NCI-H524 (cell line): ENCODE data around the gene GHRH.

Experiments used
- DNase-seq, 2 experiments: peaks; one replicate each; lab custom pipeline; 2025; lab: John Stamatoyannopoulos, UW

The GHRH gene

DNA sequence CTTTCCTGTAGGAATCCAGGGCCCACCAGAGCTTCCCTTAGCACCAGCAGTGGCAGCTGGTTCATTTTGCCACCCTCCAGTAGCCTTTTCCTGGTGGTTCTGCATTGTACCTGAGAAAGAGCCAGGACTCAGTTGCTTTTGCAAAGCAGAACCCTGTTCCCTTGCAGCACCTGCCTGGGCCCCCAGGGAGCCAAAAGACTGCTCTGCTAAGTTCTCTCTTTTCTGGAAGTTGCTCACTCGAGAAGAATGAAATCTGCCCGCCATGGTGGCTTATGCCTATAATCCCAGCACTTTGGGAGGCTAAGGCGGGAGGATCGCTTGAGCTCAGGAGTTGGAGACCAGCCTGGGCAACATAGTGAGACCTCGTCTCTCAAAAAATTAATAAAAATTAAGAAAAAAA, 24.0 kb downstream of the GHRH start:
- DNase-seq = no peak

DNA sequence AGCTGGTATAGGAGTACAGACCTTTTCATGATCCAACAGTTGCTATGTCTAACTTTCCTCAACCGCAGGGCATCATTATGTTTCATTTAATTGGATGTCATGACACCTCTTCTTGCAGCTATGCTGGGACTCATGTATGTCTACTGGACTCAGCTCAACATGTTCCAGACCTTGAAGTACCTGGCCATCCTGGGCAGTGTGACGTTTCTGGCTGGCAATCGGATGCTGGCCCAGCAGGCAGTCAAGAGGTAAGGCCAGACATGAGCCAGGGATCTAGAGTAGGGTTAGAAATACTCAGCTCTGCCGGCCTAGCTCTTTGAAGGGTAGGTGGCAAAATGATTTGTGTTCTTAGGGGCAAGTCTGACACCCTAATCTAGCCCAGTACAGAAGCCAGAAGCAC, 25.2 kb downstream of the GHRH start:
- DNase-seq = no peak

GRCh38 chr20:37235065-37235464, 26.5 kb downstream of the GHRH start:
- peak in 1 of 2 experiments; percentile 20 for DNase-seq

DNA sequence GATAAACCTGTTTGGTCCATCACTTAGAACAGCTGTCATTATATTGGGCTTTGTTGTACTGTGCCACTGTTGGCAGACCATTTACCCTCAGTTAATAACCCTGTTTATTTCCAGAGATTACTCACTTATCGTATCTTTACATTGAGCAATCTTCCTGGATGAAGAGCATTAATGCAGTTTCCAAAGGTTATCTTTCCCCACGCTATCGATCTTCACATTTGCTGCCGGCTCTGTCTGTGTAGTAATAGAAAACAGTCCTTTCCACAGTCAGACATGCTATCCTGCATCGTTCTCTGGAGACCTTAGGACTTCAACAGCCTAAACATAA, 27.4 kb downstream of the GHRH start:
- DNase-seq = no peak

- DNase-seq = peak; percentile 57 to 60
These were observed 27.9 kb downstream of the GHRH start for GRCh38 chr20:37233548-37234253.

DNA sequence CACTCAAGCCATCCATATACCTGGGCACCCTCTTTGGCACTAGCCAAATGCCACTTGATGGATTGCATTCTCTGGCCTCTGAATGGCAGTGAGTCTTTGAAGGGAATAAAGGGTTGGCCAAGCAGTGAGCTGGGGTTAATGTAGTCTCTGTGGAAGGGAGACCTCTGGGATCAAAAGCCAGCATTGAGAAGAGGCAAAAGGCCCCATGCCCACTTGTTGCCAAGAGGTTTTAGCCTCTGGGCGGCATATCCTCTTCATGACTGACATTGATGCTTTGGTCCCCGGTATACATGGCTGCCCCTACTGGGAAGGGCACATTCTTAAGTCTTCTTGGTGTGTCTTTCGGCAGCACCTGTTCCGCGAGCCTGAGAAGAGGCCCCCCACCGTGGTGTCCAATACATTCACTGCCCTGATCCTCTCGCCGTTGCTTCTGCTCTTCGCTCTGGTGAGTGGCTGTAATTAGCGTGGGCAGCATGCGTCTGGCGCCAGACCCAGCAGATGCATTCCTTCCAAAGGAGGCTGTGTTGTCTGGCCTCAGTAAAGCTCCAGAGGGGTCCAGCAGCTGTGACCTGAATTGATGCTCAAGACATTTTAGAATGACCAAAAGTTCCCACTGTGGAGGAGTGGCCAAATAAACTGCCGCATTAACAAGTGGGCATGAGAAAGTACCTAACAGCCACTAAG, 29.5 kb downstream of the GHRH start:
- DNase-seq = peak; percentile 86 to 88

DNA sequence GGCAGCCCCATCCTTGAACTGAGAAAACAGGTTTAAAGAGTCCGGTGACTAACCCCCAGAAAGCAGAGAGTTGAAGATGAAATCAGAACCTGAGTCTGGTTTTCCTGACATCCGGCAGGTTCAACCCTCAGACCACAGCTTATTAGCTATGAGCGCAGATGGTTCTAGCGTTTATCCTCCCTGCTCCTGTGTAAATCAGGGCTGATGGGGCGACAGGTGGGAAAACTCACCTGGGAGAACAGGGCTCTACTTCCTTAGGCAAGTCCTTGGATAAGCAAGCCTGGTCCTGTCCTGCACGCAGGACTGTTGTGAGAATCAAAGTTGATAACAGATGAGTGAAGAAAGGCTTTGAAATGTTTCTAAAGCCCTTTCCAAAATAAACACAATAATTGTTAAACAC, 31.4 kb downstream of the GHRH start:
- DNase-seq = no peak

GRCh38 chr20:37229357-37229756, 32.3 kb downstream of the GHRH start:
- no peak for DNase-seq

DNA sequence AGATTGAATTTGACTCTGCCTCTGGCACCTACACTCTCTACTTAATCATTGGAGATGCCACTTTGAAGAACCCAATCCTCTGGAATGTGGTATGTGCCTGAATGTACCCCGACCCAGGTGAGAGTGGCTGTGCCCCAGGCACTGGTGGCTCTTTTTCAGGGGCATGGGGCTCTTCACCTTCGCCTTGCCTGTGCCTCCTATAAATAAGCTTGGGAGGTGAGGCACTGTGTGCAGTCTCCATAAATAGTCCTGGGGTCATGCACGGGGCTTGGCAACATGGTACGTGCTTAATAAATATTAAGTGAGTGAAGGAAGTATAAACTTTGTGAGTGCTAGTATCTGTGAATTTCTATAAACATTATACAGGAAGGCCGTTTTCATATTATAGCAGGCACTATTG, 33.0 kb downstream of the GHRH start:
- no peak for DNase-seq

DNA sequence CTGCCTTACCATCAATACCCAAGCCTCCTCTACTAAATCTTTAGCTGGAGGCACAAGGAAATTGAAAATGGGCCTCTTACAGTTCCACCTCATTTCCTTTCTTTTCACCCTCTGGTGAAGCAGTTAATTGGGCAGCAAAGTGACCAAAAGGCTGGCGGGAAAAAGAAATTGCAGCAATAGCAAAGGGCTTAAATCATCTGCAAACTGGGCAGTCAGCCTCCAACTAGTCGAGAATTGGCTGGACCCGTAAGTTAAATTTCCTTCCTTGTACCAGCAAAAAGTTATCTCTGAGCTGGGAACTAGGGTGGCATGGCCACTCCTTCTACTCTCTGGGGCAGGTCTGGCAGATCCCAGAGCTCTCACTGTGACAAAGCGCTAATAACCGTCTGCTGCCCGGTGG, 33.5 kb downstream of the GHRH start:
- no peak for DNase-seq

GRCh38 chr20:37226889-37227288, 34.7 kb downstream of the GHRH start:
- DNase-seq = no peak

GRCh38 chr20:37225146-37225545, 36.5 kb downstream of the GHRH start:
- no peak for DNase-seq

DNA sequence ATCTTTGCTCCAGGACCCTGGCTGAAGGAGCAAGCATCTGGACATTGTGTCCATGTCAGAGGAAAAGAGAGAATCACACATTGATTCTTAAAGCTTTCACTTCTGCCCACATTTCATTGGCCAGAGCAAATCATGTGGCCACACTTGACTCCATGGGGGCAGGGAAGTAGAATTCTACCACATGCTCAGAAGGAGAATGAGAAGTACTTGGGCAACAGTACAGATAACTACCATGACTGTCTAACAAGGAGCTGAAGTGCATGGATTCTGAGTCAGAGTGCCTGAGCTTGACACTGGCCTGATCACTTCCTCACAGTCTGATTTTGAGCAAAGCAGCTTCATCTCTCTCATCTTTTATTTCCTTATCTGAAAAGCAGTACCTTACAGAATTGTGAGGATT, 38.6 kb downstream of the GHRH start:
- DNase-seq = no peak

DNA sequence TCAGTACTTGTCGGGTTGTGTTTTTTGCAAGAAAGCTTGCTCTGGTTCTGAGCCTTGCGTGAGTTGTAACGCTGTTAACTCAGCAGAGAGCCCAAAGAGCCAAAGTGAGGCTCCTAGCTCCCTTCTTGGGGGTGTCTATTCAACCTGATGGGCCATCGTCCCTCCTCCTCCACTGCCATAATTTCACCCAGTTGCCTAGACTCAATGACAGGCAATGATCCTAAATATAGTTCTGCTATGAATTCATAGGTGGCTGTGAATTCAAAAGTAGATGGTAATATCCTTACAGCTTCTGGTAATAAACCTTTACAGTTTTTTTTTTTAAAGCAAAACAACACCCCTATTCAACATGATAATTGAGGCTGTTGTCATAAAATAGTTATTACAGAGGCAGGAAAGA, 39.5 kb downstream of the GHRH start:
- DNase-seq = no peak

- no peak for DNase-seq
These were observed 40.9 kb downstream of the GHRH start for GRCh38 chr20:37220731-37221130.

- DNase-seq = no peak
These were observed 41.6 kb downstream of the GHRH start for GRCh38 chr20:37219751-37220668.

GRCh38 chr20:37218976-37219375, 42.6 kb downstream of the GHRH start:
- DNase-seq = no peak

- DNase-seq = no peak
These were observed 43.2 kb downstream of the GHRH start for GRCh38 chr20:37218441-37218840.

GRCh38 chr20:37209661-37210314, 51.8 kb downstream of the GHRH start:
- DNase-seq = no peak

DNA sequence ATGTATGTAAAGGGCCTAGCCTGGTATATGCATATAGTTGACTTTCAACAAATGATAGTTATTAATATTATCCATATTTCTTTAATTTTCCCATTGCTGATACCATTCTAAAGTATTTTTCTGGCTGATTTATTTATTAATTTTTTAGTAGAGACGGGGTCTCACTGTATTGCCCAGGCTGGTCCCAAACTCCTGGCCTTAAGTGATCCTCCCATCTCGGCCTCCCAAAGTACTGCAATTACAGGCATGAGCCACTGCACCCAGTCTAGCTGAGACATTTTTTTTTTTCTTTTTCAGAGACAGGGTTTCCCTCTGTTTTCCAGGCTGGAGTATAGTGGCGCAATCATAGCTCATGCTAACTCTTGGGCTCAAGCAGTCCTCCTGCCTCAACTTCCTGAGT, 52.4 kb downstream of the GHRH start:
- no peak for DNase-seq

- no peak for DNase-seq
These were observed 54.4 kb downstream of the GHRH start for GRCh38 chr20:37207171-37207570.

DNA sequence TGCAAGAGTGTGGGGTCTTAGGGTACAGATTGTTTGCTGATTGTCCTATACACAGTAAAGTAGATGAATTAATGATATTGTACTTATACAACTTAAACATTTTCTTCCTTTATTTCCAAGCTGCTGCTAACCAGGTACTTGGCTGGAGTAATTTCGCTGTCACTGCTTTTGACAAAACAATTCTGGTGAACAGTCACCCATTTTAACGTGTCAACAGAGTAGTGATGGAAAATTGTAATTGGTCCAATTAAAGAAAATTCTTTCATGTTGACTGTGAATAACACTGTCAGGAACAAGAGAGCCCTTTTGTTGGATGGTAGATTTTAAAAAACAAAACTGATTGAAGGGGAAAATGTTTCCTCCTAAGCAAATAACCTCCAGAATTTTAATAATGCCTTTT, 55.8 kb downstream of the GHRH start:
- DNase-seq = no peak
